Activated T-cell treated with anti-CD3 and anti-CD28 coated beads, Interleukin-2, amount 50 U/mL, for 24 hours (primary cell): Measurements from ENCODE around the gene CLEC4D.
"Not testable (repeated sequence)": the region's sequence is repeated elsewhere in the genome, so short reads cannot be mapped to it uniquely, and the experiment has no call there.

Source experiments
- DNase-seq: peaks from one replicate; pipeline ENCODE4 v3.0.0-alpha.2; 2020
- H3K27ac Mint-ChIP-seq: 2 replicates; pipeline ENCODE4 v1.8.0; 2020; ENCODE audit warnings: mild to moderate bottlenecking, mixed read lengths
- H3K27me3 Mint-ChIP-seq: 2 replicates; pipeline ENCODE4 v1.8.0; 2020; ENCODE audit warnings: mixed read lengths
- H3K36me3 Mint-ChIP-seq: 2 replicates; pipeline ENCODE4 v1.8.0; 2020; ENCODE audit warnings: low read depth, mixed read lengths
- H3K4me1 Mint-ChIP-seq: 2 replicates; pipeline ENCODE4 v1.8.0; 2020; ENCODE audit warnings: low read depth, mixed read lengths
- H3K4me3 Mint-ChIP-seq: 2 replicates; pipeline ENCODE4 v1.8.0; 2020; ENCODE audit warnings: mild to moderate bottlenecking, moderate library complexity, mixed read lengths
- H3K9me3 Mint-ChIP-seq: 2 replicates; pipeline ENCODE4 v1.8.0; 2020; ENCODE audit warnings: mixed read lengths

CLEC4D gene

DNA sequence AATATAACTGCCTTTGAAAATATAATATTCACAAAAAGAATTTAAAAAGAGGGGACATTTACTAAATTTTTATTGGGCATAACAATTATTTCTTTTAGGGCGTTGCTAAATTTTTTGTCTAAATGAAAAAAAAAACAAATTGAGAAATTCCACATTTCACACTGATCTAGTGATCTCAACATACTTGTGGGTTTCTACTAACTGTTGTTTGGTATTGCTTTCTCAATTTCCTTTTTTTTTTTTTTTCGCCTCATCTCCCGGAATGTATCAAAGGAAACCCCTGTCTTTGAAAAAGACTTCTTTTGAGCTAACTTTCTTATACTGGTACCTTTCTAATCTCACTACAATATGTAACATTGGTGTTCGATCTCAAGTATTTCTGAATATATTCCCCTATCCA lies at the start of gene CLEC4D:
Gene CLEC4D (plus strand): TSS at position 248 of the 400 bp plus-strand sequence. CDS start 230 bp downstream, outside the sequence.
- no peak for DNase-seq
- no peak within 1 kb of the TSS for H3K4me3 Mint-ChIP-seq
- no peaks in the 10 kb centered on the region for H3K36me3 Mint-ChIP-seq
- no peaks in the 10 kb centered on the region for H3K9me3 Mint-ChIP-seq
- no peak within 1 kb of the TSS for H3K27ac Mint-ChIP-seq
- H3K4me1 Mint-ChIP-seq, result peaks cover 3% of the 10 kb centered on the region
- H3K27me3 Mint-ChIP-seq, result peaks cover 33% of the 10 kb centered on the region

- Mint-ChIP-seq H3K9me3 (peaks cover 9% of the 10 kb centered on the region), H3K36me3 (no peaks in the 10 kb centered on the region), H3K27ac (no peak overlapping the region), H3K4me3 (no peak overlapping the region), H3K27me3 (peaks cover 28% of the 10 kb centered on the region), H3K4me1 (no peaks in the 10 kb centered on the region)
- DNase-seq, result no peak
Measured at GRCh38 chr12:8465301-8465996, 47.9 kb upstream of the CLEC4D start.

DNA sequence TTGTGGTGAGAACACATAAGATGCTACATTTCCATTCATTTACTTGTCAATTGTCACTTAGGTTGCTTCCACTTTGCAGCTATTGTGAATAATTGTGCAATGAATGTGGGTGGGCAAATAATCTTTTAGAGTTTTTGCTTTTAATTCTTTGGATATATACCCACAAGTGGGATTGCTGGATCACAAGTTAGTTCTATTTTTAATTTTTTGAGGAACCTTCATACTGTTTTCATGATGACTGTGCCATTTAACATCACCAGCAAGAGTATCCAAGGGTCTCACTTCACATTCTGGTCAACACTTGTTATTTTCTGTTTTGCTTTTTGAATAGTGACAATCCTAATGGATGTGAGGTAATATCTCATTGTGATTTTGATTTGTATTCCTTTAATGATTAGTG lies 47.1 kb upstream of the CLEC4D start:
- Mint-ChIP-seq H3K27ac (no peak overlapping the region), H3K9me3 (peaks cover 9% of the 10 kb centered on the region), H3K4me1 (no peaks in the 10 kb centered on the region), H3K36me3 (no peaks in the 10 kb centered on the region), H3K27me3 (peaks cover 29% of the 10 kb centered on the region), H3K4me3 (no peak overlapping the region)
- no peak for DNase-seq

DNA sequence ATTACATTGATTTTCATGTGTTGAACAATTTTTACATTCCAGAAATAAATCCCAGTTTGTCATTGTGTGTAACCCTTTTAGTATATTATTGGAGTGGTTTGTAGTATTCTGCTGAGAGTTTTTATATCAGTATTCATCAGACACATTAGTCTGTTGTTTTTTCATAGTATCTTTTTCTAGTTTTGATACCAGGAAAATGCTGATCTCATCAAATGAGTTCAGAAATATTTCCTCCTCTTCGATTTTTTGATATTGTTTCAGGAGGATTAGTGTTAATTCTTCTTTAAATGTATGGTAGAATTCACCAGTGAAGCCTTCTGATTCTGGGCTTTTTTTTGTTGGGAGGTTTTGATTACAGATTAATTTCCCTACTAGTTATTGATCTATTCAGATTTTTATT lies 42.2 kb upstream of the CLEC4D start:
- peaks cover 51% of the 10 kb centered on the region for H3K27me3 Mint-ChIP-seq
- no peak overlapping the region for H3K4me3 Mint-ChIP-seq
- no peaks in the 10 kb centered on the region for H3K4me1 Mint-ChIP-seq
- H3K36me3 Mint-ChIP-seq, result no peaks in the 10 kb centered on the region
- peaks cover 9% of the 10 kb centered on the region for H3K9me3 Mint-ChIP-seq
- DNase-seq, result no peak
- no peak overlapping the region for H3K27ac Mint-ChIP-seq

GRCh38 chr12:8475508-8476203 lies 37.6 kb upstream of the CLEC4D start:
- H3K4me3 Mint-ChIP-seq, result no peak overlapping the region
- H3K9me3 Mint-ChIP-seq, result no peaks in the 10 kb centered on the region
- no peaks in the 10 kb centered on the region for H3K4me1 Mint-ChIP-seq
- DNase-seq, result no peak
- no peak overlapping the region for H3K27ac Mint-ChIP-seq
- H3K27me3 Mint-ChIP-seq, result peaks cover 27% of the 10 kb centered on the region
- H3K36me3 Mint-ChIP-seq, result no peaks in the 10 kb centered on the region

- H3K9me3 Mint-ChIP-seq, result no peaks in the 10 kb centered on the region
- H3K4me1 Mint-ChIP-seq, result peaks cover 11% of the 10 kb centered on the region
- peak; percentile 27 for DNase-seq
- H3K36me3 Mint-ChIP-seq, result no peaks in the 10 kb centered on the region
- peaks cover 11% of the 10 kb centered on the region for H3K27me3 Mint-ChIP-seq
- no peak overlapping the region for H3K4me3 Mint-ChIP-seq
- no peak overlapping the region for H3K27ac Mint-ChIP-seq
Measured at GRCh38 chr12:8482571-8483061, 30.7 kb upstream of the CLEC4D start.

DNA sequence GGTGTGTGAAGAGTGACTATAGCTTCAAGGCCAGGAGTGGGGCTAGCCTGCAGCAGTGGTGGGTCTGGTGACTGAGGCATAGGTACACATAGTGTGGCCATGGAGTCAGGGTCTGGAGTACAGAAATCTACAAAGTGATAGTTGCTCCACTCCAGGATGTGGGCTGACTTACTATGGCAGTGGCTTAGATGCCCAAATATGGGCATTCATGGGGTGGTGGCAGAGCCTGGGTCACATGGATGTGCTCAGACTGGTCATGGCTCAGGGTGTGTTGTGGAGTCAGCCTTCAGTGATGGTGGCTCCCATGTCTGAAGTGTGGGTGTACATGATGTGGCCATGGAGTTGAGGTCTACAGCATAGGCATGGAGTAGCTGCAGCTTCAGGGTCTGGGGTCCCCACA lies 30.2 kb upstream of the CLEC4D start:
- Mint-ChIP-seq H3K4me3 (no peak overlapping the region), H3K27me3 (peaks cover 9% of the 10 kb centered on the region)

DNA sequence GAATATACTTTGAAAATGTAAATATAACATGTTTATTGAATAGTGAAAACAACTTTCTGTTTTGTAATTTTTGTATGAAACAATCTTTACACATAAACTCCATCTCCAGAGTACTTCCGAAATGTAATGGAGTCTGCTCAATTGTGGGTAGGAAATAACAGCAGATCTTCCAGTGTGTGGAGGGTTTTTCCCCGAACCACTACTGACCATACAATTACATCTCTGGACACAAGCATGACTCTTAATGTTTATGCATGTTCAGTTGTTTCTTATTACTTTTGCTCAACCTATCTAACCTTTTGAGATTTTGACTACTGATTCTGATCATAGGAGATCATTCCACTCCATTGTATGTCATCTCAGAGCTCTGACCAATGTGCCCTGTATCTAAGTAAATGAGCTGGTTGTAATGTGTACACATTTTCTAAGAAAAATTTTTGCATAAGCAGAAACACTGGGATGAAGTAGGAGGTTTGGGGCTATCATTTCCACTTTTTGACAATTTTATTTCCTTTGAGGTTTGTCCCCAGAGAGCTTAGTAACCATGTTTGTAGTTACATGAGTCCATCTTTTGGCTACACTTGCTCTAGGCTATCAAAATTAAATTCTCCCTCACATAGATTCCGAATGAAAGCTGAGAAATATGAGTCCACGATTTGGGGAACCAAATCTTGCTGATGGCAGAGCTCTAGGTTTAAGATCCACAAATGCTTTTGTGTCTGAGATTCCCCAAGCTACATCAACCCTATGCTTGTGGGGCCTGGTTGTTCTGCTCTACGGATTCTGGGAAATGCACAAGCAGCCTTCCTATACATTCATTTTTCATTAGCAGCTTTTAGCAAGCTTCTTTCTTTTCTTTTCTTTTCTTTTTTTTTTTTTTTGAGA lies 21.4 kb upstream of the CLEC4D start:
- no peaks in the 10 kb centered on the region for H3K36me3 Mint-ChIP-seq
- H3K9me3 Mint-ChIP-seq, result no peaks in the 10 kb centered on the region
- H3K4me1 Mint-ChIP-seq, result peaks cover 34% of the 10 kb centered on the region
- peaks cover 16% of the 10 kb centered on the region for H3K27me3 Mint-ChIP-seq
- no peak for DNase-seq
- H3K27ac Mint-ChIP-seq, result peak overlapping the region; percentile 83
- no peak overlapping the region for H3K4me3 Mint-ChIP-seq

More for the DNA sequence above, 30.2 kb upstream of the CLEC4D start:
- no peak for DNase-seq
- H3K4me1 Mint-ChIP-seq, result peaks cover 11% of the 10 kb centered on the region
- no peak overlapping the region for H3K27ac Mint-ChIP-seq
- H3K9me3 Mint-ChIP-seq, result no peaks in the 10 kb centered on the region
- H3K36me3 Mint-ChIP-seq, result no peaks in the 10 kb centered on the region

- H3K27me3 Mint-ChIP-seq, result peaks cover 16% of the 10 kb centered on the region
- peaks cover 34% of the 10 kb centered on the region for H3K4me1 Mint-ChIP-seq
- H3K9me3 Mint-ChIP-seq, result no peaks in the 10 kb centered on the region
- DNase-seq, result no peak
- peak overlapping the region; percentile 2 for H3K4me3 Mint-ChIP-seq
- H3K36me3 Mint-ChIP-seq, result no peaks in the 10 kb centered on the region
- peak overlapping the region; percentile 83 for H3K27ac Mint-ChIP-seq
Measured at GRCh38 chr12:8493084-8493483, 20.2 kb upstream of the CLEC4D start.

GRCh38 chr12:8495671-8496070 lies 17.6 kb upstream of the CLEC4D start:
- Mint-ChIP-seq H3K4me1 (peaks cover 34% of the 10 kb centered on the region), H3K27me3 (peaks cover 19% of the 10 kb centered on the region)
- not testable (repeated sequence) for H3K36me3 Mint-ChIP-seq, H3K4me3 Mint-ChIP-seq, H3K27ac Mint-ChIP-seq, DNase-seq, H3K9me3 Mint-ChIP-seq

DNA sequence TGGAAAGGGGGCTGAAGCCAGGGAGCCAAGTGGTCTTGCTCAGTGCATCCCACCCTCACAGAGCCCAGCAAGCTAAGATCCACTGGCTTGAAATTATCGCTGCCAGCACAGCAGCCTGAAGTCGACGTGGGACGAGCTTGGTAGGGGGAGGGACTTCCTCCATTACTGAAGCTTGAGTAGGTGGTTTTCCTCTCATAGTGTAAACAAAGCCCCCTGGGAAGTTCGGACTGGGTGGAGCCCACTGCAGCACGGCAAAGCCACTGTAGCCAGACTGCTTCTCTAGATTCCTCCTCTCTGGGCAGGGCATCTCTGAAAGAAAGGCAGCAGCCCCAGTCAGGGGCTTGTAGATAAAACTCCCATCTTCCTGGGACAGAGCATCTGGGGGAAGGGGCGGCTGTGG lies 17.2 kb upstream of the CLEC4D start:
- DNase-seq, H3K36me3 Mint-ChIP-seq, H3K4me3 Mint-ChIP-seq, H3K9me3 Mint-ChIP-seq, H3K27ac Mint-ChIP-seq: not testable (repeated sequence)
- Mint-ChIP-seq H3K27me3 (peaks cover 18% of the 10 kb centered on the region), H3K4me1 (peaks cover 34% of the 10 kb centered on the region)

DNA sequence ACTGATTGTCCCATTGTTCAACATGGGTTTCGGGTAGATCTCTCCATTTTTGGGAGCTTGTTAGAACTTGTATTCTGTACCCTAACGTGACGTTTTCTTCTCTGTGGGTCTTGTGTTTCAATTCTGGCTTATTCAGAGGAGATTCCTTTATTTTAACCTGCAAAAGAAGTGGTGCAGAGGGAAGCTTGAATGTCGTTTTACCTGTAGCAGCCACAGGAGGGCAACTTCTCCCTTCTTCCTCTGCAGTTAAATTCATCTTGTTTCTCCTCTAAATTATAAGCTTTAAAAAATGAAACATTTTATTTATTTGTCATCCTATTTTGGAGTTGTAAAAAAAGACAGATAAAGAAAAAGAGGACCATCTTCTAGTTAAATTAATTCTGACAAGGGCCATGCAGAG lies 13.7 kb upstream of the CLEC4D start:
- Mint-ChIP-seq H3K4me1 (peaks cover 10% of the 10 kb centered on the region), H3K9me3 (no peaks in the 10 kb centered on the region), H3K4me3 (no peak overlapping the region), H3K27ac (no peak overlapping the region), H3K27me3 (peaks cover 13% of the 10 kb centered on the region), H3K36me3 (no peaks in the 10 kb centered on the region)
- no peak for DNase-seq

- H3K9me3 Mint-ChIP-seq, result no peaks in the 10 kb centered on the region
- H3K27me3 Mint-ChIP-seq, result peaks cover 11% of the 10 kb centered on the region
- no peak for DNase-seq
- H3K4me1 Mint-ChIP-seq, result peaks cover 7% of the 10 kb centered on the region
- H3K4me3 Mint-ChIP-seq, result no peak overlapping the region
- H3K36me3 Mint-ChIP-seq, result no peaks in the 10 kb centered on the region
- no peak overlapping the region for H3K27ac Mint-ChIP-seq
Measured at GRCh38 chr12:8501720-8502119, 11.6 kb upstream of the CLEC4D start.

DNA sequence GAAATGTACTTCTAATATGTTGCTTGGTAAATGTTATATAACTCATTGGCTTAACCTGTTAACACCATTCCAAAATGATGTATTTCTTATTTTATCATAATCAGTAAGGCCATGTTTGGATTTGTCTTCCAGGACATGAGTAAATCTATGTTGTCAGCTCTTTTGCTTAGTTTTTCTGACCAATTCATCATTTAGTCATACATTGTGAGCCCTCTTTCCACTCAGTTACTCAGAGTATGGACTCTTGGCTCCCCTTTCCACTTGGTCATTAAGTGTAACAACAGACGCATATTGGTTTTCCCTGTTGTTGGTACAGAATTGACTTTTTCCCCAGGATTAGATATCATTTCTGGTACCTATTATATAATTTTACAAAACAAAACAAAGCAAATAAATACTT lies 9.0 kb upstream of the CLEC4D start:
- H3K4me3 Mint-ChIP-seq, result no peak overlapping the region
- no peaks in the 10 kb centered on the region for H3K36me3 Mint-ChIP-seq
- no peak for DNase-seq
- peaks cover 7% of the 10 kb centered on the region for H3K4me1 Mint-ChIP-seq
- no peaks in the 10 kb centered on the region for H3K9me3 Mint-ChIP-seq
- H3K27ac Mint-ChIP-seq, result no peak overlapping the region
- H3K27me3 Mint-ChIP-seq, result peaks cover 7% of the 10 kb centered on the region
